SU-DHL-6 (cell line): ENCODE data around the gene FARS2.
"Not testable (repeated sequence)": the region's sequence is repeated elsewhere in the genome, so short reads cannot be mapped to it uniquely, and the experiment has no call there.

Source experiments
- H2AFZ ChIP-seq: fragments of 200-600 bp; sonication (generic); 2 replicates; pipeline ENCODE4 v1.6.1; 2014; ENCODE audit warnings: low read depth, mild to moderate bottlenecking, moderate library complexity, mixed read lengths, antibody characterized with exemption, low read length; ENCODE audit not compliant: severe bottlenecking
- H3F3A ChIP-seq: fragments of 200-600 bp; shearing (Covaris generic); 2 replicates; pipeline ENCODE4 v1.6.0; 2016; ENCODE audit warnings: antibody characterized with exemption, mild to moderate bottlenecking; ENCODE audit not compliant: insufficient read depth
- H3K27ac ChIP-seq: fragments of 200-600 bp; sonication (generic); 2 replicates; pipeline ENCODE4 v1.5.1; 2016; ENCODE audit warnings: low read depth, mild to moderate bottlenecking, low read length, moderate library complexity, mixed read lengths
- H3K27me3 ChIP-seq: fragments of 200-600 bp; sonication (generic), shearing (Covaris generic); 2 replicates; pipeline ENCODE4 v1.6.0; 2014; ENCODE audit warnings: mild to moderate bottlenecking, low read length
- H3K36me3 ChIP-seq: fragments of 200-600 bp; sonication (generic); 2 replicates; pipeline ENCODE4 v1.6.1; 2014; ENCODE audit warnings: mild to moderate bottlenecking, low read length, mixed read lengths
- H3K4me2 ChIP-seq: fragments of 300-600, 200-600 bp; shearing (Covaris generic), sonication (generic); 2 replicates; pipeline ENCODE4 v1.6.0; 2014; ENCODE audit warnings: low read length, low read depth, mild to moderate bottlenecking; ENCODE audit not compliant: poor library complexity, severe bottlenecking
- H3K4me3 ChIP-seq: fragments of 200-600 bp; sonication (generic); 2 replicates; pipeline ENCODE4 v1.5.1; 2014; ENCODE audit warnings: antibody characterized with exemption, low read length, mild to moderate bottlenecking, mixed read lengths; ENCODE audit not compliant: insufficient read depth, poor library complexity, severe bottlenecking
- H3K79me2 ChIP-seq: fragments of 200-600 bp; sonication (generic); 2 replicates; pipeline ENCODE4 v1.6.1; 2014; ENCODE audit warnings: mild to moderate bottlenecking, low read length, moderate library complexity; ENCODE audit not compliant: insufficient read depth
- H3K9ac ChIP-seq: fragments of 200-600 bp; sonication (generic); 2 replicates; pipeline ENCODE4 v1.7.0; 2014; ENCODE audit warnings: mild to moderate bottlenecking, low read length
- H3K9me2 ChIP-seq: fragments of 200-600 bp; sonication (generic); replicated peaks from 2 replicates; pipeline ENCODE4 v1.6.1; 2014; ENCODE audit warnings: low read length; ENCODE audit not compliant: insufficient read depth
- H3K9me3 ChIP-seq: fragments of 200-600 bp; sonication (generic); 2 replicates; pipeline ENCODE4 v1.6.1; 2014; ENCODE audit warnings: low read length, mixed read lengths; ENCODE audit not compliant: insufficient read depth
- H4K20me1 ChIP-seq: fragments of 200-600 bp; sonication (generic); 2 replicates; pipeline ENCODE4 v1.6.1; 2014; ENCODE audit warnings: low read depth, mild to moderate bottlenecking, antibody characterized with exemption, low read length, moderate library complexity, mixed read lengths
- CTCF ChIP-seq: fragments of 200-600 bp; sonication (generic); IDR thresholded peaks from one replicate; pipeline ENCODE4 v1.5.1; 2017; ENCODE audit warnings: antibody characterized with exemption, mild to moderate bottlenecking, low read length, moderate library complexity; ENCODE audit not compliant: insufficient read depth, poor library complexity, severe bottlenecking
- EZH2phosphoT487 ChIP-seq: fragments of 200-600 bp; sonication (generic), shearing (Covaris generic); conservative IDR thresholded peaks from 2 replicates; pipeline ENCODE4 v1.6.1; 2018; ENCODE audit warnings: mild to moderate bottlenecking, antibody characterized with exemption, low read length, moderate library complexity, mixed read lengths

FARS2 gene

GRCh38 chr6:5563086-5563485 lies 301.8 kb downstream of the FARS2 start:
- H3K27me3 ChIP-seq, result no peaks in the 10 kb centered on the region
- no peaks in the 10 kb centered on the region for H3K9me2 ChIP-seq
- H3K27ac ChIP-seq, result no peak overlapping the region
- H3F3A ChIP-seq, result no peaks in the 10 kb centered on the region
- H3K79me2 ChIP-seq, result no peaks in the 10 kb centered on the region
- TF ChIP-seq EZH2phosphoT487 (no peak), CTCF (no peak)
- H2AFZ ChIP-seq, result no peak overlapping the region
- H3K36me3 ChIP-seq, result no peaks in the 10 kb centered on the region
- H3K9me3 ChIP-seq, result peaks cover 4% of the 10 kb centered on the region; the same call in 1 of the 2 replicates
- no peak overlapping the region for H3K4me2 ChIP-seq
- H3K9ac ChIP-seq, result no peak overlapping the region
- H3K4me3 ChIP-seq, result no peak overlapping the region
- no peaks in the 10 kb centered on the region for H4K20me1 ChIP-seq

GRCh38 chr6:5564746-5565145 lies 303.4 kb downstream of the FARS2 start:
- H3K4me2 ChIP-seq, H3F3A ChIP-seq, H2AFZ ChIP-seq, H3K27me3 ChIP-seq, H3K9me2 ChIP-seq, H3K9ac ChIP-seq, H3K79me2 ChIP-seq, H3K36me3 ChIP-seq, H3K4me3 ChIP-seq, H3K9me3 ChIP-seq, H3K27ac ChIP-seq, H4K20me1 ChIP-seq: not testable (repeated sequence)

GRCh38 chr6:5565971-5566370 lies 304.7 kb downstream of the FARS2 start:
- Histone ChIP-seq H3K9ac (no peak overlapping the region), H3F3A (no peaks in the 10 kb centered on the region), H2AFZ (no peak overlapping the region), H3K4me2 (no peak overlapping the region), H3K27ac (no peak overlapping the region), H4K20me1 (no peaks in the 10 kb centered on the region), H3K4me3 (no peak overlapping the region), H3K9me3 (peaks cover 4% of the 10 kb centered on the region; the same call in 1 of the 2 replicates), H3K27me3 (no peaks in the 10 kb centered on the region), H3K79me2 (no peaks in the 10 kb centered on the region), H3K36me3 (no peaks in the 10 kb centered on the region), H3K9me2 (no peaks in the 10 kb centered on the region)
- TF ChIP-seq CTCF (no peak), EZH2phosphoT487 (no peak)

GRCh38 chr6:5566718-5567117 lies 305.4 kb downstream of the FARS2 start:
- TF ChIP-seq CTCF (no peak), EZH2phosphoT487 (no peak)
- H3K36me3 ChIP-seq, result no peaks in the 10 kb centered on the region
- no peaks in the 10 kb centered on the region for H3K9me2 ChIP-seq
- H3K27ac ChIP-seq, result no peak overlapping the region
- H3K4me2 ChIP-seq, result no peak overlapping the region
- no peak overlapping the region for H2AFZ ChIP-seq
- H3K4me3 ChIP-seq, result no peak overlapping the region
- no peak overlapping the region for H3K9ac ChIP-seq
- H4K20me1 ChIP-seq, result no peaks in the 10 kb centered on the region
- H3F3A ChIP-seq, result no peaks in the 10 kb centered on the region
- H3K79me2 ChIP-seq, result no peaks in the 10 kb centered on the region
- H3K27me3 ChIP-seq, result no peaks in the 10 kb centered on the region
- H3K9me3 ChIP-seq, result peaks cover 4% of the 10 kb centered on the region; the same call in 1 of the 2 replicates
